Measurements from ENCODE around the gene ELOB.

DNA sequence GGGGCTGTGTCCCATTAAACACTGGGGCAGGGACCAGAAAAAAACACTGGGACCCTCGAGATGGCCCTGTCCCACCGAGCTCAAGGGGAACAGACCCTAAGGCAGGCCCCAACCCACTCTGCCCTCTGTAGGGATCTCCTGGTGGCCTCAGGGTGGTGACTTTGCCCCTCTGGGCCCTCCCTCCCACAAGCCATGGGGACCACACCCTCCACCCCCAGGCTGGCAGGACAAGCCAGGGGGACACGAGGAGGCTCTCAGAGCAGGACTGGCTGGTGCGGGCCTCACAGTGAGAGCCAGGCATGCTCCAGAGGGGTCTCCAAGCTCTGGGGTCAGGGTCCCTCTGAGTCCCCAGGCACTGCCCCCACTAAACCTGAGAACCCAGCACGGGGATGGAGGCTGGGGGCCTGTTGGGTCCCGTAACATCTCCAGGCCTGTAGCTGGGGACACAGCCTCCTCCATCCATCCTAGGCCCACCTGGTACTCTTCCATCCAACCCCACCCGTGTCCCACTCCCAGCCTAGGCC, 39.1 kb downstream of the ELOB start:
- no peak for TF ChIP-seq POLR2AphosphoS5 (IDR thresholded peaks at IDR 0.05)
- TF ChIP-seq, protein P1, sequence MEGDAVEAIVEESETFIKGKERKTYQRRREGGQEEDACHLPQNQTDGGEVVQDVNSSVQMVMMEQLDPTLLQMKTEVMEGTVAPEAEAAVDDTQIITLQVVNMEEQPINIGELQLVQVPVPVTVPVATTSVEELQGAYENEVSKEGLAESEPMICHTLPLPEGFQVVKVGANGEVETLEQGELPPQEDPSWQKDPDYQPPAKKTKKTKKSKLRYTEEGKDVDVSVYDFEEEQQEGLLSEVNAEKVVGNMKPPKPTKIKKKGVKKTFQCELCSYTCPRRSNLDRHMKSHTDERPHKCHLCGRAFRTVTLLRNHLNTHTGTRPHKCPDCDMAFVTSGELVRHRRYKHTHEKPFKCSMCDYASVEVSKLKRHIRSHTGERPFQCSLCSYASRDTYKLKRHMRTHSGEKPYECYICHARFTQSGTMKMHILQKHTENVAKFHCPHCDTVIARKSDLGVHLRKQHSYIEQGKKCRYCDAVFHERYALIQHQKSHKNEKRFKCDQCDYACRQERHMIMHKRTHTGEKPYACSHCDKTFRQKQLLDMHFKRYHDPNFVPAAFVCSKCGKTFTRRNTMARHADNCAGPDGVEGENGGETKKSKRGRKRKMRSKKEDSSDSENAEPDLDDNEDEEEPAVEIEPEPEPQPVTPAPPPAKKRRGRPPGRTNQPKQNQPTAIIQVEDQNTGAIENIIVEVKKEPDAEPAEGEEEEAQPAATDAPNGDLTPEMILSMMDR (IDR thresholded peaks at IDR 0.05): no peak
